K562 (cell line): ENCODE data around the gene TENM4.

ENCODE experiments used
- CTCF ChIP-seq, 3 experiments: IDR thresholded peaks in 2 of 3; conservative IDR thresholded peaks in 1 of 3; 2 replicates each; pipeline ENCODE4 v1.5.1; 2011 to 2012; ENCODE audit warnings: low read length in 3 of 3, mild to moderate bottlenecking in 3 of 3, control low read depth in 2 of 3, improper control_type of control experiment in 1 of 3, inconsistent platforms in 1 of 3, low read depth in 1 of 3, mixed read lengths in 1 of 3, moderate library complexity in 1 of 3; ENCODE audit not compliant: insufficient read depth in 2 of 3
- FOXK2 ChIP-seq, 2 experiments: fragments of 450-650 bp; IDR thresholded peaks in 1 of 2; conservative IDR thresholded peaks in 1 of 2; 2 replicates each; pipeline ENCODE4 v1.6.1; 2016; ENCODE audit warnings: low read depth in 2 of 2, mild to moderate bottlenecking in 1 of 2
- HEY1 ChIP-seq: fragments of 250-450 bp; sonication (Bioruptor Pico); IDR thresholded peaks from 2 replicates; pipeline ENCODE4 v1.5.0; 2020; ENCODE audit warnings: mild to moderate bottlenecking, moderate library complexity, borderline replicate concordance
- LARP7 ChIP-seq: fragments of 450-650 bp; IDR thresholded peaks from 2 replicates; pipeline ENCODE4 v1.6.1; 2016
- LEF1 ChIP-seq: fragments of 450-650 bp; IDR thresholded peaks from 2 replicates; pipeline ENCODE4 v1.6.1; 2016; ENCODE audit warnings: mild to moderate bottlenecking
- MLX ChIP-seq, 2 experiments: fragments of 450-650 bp in 1 of 2; sonication (generic) in 1 of 2; formaldehyde crosslinking; conservative IDR thresholded peaks; 2 replicates each; pipeline versions ENCODE4 v1.4.0 to v1.8.1; 2020 to 2022; ENCODE audit warnings: mild to moderate bottlenecking in 1 of 2, missing genetic modification reagents in 1 of 2
- RCOR1 ChIP-seq, 2 experiments: IDR thresholded peaks; 2 replicates each; pipeline ENCODE4 v1.6.1; 2012; ENCODE audit warnings: low read depth in 2 of 2, low read length in 2 of 2, borderline replicate concordance in 1 of 2, improper control_type of control experiment in 1 of 2
- ZNF184 ChIP-seq: sonication (generic); formaldehyde crosslinking; IDR thresholded peaks from 2 replicates; pipeline ENCODE4 v1.5.0; 2020; ENCODE audit warnings: missing genetic modification reagents
- ZNF347 ChIP-seq: fragments of 450-650 bp; formaldehyde crosslinking; IDR thresholded peaks from 2 replicates; pipeline ENCODE4 v1.4.0; 2020; ENCODE audit warnings: low read depth, mild to moderate bottlenecking, moderate library complexity
- ZNF830 ChIP-seq: fragments of 250-450 bp; sonication (Bioruptor Pico); IDR thresholded peaks from 2 replicates; pipeline ENCODE4 v1.5.0; 2021; ENCODE audit warnings: mild to moderate bottlenecking

GRCh38 chr11:79159657-79160450 lies 281.0 kb downstream of the TENM4 start:
- no peak for TF ChIP-seq RCOR1 (IDR thresholded peaks at IDR 0.05; ENCODE audit: borderline replicate concordance in 1 of 2, low read depth in 2 of 2, low read length in 2 of 2)
- TF ChIP-seq MLX (CRISPR knock-in tag; conservative IDR thresholded peaks at IDR 0.05): no peak
- TF ChIP-seq HEY1: no peak
- no peak for TF ChIP-seq ZNF347
- TF ChIP-seq FOXK2 (conservative IDR thresholded peaks at IDR 0.05 in 1 of 2, IDR thresholded peaks at IDR 0.05 in 1 of 2; ENCODE audit: low read depth in 2 of 2): no peak
- no peak for TF ChIP-seq ZNF830 (CRISPR knock-in tag)
- no peak for TF ChIP-seq ZNF184 (CRISPR knock-in tag)
- no peak for TF ChIP-seq LEF1
- no peak for TF ChIP-seq CTCF (IDR thresholded peaks at IDR 0.05 in 2 of 3, conservative IDR thresholded peaks at IDR 0.05 in 1 of 3; ENCODE audit: insufficient read depth in 2 of 3, low read depth in 1 of 3, low read length in 3 of 3)
- TF ChIP-seq LARP7: no peak
